ENCODE results near the gene PLN.

GRCh38 chr6:118574051-118574865 lies 26.2 kb downstream of the PLN start:
- no peak for TF ChIP-seq REST (IDR thresholded peaks at IDR 0.05; ENCODE audit: insufficient read depth in 1 of 2, low read depth in 2 of 2, low read length in 2 of 2)
- TF ChIP-seq TAF1 (IDR thresholded peaks at IDR 0.05; ENCODE audit: borderline replicate concordance, insufficient read depth, low read length), result no peak
